HG03571 (cell line): Measurements from ENCODE around the gene ADAMTS15.

Source experiments
- ATAC-seq: cut with Tn5 transposase; IDR thresholded peaks from one replicate; pipeline ENCODE4 v1.9.1; 2021; ENCODE audit not compliant: unreplicated experiment

The ADAMTS15 gene

DNA sequence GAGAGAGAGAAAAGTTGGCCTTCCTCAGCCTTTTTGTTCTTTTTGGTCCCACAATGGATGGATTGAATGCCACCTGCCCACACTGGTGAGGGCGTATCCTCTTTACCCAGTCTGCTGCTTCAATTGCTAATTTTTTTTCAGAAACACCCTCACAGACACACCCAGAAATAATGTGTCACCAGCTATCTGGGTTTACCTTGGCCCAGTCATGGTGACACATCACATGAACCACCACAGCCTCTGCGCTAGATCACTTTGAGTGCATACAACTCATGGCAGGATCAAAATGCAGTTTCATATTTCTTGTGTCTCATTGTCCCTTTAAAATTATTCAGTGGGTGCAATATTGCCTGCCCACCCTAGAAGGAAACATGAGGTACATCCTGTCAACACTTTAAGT, 63.3 kb downstream of the ADAMTS15 start:
- no peak for ATAC-seq

DNA sequence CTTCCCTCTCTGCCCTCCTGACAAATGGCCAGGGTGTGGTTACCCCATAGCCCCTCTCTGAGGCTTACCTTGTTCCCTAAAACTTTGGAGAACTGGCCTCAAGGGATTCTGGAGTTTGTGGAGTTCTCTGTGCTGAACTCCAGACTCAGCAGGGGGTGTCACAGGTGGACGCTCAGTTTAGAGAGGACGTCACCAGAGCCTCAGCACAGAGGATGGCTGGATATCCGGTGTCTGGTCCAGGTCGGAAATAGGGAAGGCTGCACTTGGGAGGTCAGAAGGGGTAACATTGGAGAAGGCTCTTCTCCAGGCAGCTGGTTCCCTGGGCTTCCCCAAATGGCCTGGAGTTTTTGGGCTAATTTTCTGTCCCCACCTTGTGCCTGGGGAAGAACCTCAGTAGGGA, 64.2 kb downstream of the ADAMTS15 start:
- ATAC-seq = no peak

DNA sequence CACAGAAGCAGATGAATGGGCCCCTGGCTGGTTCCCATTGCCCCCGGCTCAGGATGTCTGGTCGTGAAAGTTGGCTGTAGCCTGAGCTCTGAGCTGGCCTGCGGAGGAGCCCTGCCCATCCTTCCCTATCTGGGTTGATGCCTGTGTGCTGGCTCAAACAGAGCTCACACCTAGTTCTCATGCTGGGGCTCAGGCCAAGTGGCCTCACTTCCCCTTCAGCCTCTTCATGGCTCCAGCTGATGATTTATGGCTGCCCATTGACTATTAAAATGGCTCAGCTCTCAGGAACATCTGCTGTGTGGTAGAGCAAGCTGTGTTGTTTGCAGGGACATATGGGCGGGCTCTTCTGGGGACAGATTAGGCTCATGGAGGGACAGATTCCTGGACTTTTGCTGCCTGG, 64.7 kb downstream of the ADAMTS15 start:
- ATAC-seq = no peak

DNA sequence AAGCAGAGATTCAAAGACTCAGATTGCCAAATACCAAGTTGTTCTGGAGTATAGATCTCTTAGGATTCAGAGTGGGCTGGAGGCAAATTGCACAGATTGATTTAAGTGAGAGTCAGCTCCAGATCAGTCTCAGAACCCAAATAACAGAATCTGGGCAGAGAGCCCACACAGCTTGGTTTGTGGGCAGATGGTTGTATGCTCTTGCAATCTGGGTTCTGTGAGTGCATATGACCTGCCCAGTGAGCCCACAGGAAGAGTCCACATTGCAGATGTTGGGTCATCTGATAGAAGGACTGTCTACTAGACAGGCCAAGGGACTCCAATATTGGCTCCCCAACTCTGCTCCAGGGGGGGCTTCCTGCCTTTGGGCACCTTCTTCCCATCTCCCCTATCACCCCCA, 65.9 kb downstream of the ADAMTS15 start:
- no peak for ATAC-seq

DNA sequence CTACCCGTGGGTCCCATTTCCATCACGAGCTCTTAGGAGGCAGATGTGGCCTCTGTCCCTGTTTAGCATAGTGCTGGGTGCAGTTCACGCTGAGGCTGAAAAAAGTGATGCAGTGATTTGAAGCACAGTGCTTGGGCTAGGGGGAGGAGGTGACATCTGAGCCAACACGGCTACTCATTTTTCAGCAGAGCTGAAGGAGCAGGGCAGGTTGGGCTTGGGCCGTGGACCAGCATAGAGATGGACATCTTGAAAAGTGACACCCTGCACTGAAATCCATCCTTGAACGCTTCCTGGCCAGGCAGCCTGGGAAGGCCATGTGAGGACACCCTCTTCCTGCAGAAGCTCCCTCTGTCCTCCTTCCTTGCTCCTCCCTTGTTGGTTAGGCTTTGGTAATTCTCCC, 66.4 kb downstream of the ADAMTS15 start:
- no peak for ATAC-seq

DNA sequence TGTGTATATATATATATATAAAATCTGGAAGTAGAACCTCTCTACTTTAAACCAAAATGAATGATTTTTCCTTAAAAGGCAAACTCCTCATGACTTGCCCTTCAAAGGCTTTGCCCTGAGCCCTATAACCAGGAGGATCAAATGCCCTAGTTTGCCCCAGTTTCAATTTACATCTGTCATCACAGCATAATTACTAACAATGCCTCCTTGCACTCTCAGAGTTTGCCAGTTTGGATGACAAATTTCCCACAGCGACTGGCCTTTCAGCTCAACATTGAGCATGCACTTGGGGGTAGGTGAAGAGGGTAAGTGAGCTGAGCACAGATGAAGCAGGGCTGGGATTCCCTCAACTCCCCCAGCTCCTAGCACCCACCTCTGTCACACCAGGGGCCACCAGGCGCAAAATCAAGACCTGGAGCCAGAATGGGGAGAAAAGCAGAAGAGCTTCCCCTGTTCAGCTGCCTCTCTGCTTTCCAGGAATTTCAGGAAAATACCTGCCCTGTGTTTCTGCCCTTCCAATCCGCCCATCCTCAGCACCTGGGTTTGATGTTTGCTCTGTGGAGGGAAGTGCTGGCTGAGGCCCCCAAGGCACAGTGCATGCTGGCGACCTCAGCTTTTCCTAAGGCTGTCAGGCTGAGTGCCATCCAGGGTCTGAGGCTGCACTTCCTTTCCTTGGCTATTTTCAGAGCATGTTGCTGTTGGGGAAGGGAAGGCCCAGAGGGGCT, 67.5 kb downstream of the ADAMTS15 start:
- ATAC-seq = no peak

DNA sequence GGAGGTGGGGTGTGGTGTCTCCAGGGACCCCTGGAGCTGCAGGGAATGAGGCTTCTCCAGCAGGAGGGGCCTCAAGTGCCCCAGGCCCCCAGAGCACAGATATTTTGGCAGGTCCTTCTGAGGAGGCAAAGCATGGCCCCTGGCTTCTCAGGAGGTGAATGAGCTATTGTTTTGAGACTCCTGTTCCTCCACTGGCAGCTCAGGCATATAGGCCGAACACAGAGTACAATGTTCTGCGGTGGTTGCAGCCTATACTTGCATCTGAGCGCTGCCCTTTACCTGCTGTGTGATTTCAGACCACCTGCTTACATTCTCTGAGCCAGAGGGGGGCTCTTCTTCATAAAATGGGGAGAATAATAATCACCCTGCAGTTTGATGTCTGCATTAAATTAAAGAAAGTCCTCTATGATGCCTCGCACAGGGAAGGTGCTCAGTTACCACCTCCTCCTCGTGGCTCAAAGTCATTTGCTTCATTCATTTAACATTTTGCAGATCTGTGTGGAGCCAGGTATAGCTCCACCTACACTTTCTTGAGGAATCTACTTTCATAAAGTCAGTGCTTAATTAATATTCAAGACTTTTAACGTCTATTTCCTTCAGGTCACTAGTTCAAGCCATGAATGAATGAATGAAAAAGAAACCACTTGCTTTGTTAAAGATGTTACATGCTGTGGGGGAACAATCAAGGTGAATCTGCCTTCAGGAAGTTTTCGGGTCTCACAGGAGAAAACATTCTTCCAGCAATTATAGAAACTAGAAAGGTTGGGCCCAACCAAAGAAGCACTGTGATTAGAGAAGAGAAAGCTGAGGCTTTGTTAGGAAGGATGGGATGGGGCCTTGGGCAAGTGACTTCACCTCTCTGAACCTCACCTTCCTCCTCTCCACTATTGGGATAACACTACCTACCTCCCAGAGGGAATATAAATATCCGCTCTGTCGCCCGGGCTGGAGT, 68.4 kb downstream of the ADAMTS15 start:
- no peak for ATAC-seq

DNA sequence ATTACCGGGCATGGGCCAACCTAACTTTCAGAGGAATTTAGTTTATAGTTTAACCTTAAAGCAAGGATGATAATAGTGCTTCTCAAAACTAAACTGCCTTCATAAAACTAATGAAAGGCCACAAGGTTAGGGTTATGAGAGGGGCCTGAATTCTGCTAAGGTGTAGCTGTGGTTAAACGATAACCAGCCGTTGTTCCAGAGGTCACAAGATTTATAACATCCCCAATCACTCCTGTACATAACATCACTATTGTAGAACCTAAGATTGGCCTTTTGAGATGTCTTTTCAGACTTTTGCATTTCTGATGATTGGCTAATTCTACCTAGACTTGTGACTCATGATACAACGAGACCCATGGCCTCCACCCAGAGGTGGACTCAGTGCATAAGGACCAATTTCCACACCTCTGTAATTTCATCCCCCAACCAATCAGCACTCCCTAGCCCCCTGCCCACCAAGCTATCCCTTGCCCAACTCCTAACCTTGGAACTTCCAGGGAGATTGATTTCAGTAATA, 69.8 kb downstream of the ADAMTS15 start:
- no peak for ATAC-seq

DNA sequence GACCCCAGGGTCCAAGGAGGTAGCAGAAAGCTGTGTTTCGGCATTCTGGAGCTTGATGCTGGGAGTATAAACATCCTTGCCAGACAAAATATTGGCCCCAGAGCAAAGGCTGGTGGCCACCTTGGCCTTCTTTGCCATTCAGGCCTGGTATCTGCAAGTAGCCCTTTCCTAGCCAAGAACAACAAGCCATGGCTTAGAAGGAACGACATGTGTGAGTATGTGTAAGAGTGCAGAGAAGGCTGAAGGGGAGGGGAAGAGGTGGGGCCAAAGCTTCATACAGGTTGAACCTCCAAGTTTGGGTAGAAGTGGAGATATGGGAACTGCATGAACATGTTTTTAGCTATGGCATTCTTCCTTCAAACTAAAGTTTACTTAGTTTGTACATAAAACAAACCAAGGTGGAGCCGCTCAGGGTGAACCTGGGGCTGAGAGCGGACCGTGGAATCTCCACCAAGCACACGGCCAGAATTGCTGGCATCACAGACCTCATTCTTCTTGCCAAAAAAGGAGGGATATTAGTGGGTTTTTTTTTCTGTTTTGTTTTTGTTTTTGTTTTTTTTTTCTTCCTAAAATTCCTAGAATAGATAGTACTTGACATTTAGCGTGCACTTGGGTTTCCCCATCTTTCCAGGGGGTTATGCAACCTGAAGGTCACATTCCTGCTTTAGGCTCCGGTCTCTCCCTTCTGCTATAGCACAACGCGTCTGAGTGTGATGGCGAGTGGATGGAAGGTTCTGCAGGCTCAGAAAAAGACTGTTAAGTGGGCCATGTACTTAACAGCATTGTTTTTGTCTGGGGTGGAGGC, 70.9 kb downstream of the ADAMTS15 start:
- no peak for ATAC-seq

DNA sequence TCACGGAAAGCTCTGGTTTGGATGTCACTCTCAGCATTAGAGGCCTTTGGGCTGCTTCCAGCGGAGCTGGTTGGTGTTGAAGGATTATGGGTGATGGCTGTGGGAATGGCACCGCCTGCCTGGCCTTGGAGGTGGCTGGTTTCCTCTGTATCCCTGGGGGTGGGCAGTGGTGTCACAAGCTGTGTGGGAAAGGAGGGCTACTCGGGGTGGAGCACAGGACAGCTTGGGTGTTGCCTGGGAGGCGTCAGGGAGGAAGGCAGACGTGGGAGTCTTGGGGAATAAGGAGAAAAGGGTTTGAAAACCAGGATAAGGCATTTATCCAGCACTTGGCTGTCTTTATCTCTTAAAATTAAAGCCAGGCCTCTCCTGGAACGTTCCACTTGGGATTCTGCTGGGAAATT, 71.8 kb downstream of the ADAMTS15 start:
- no peak for ATAC-seq

DNA sequence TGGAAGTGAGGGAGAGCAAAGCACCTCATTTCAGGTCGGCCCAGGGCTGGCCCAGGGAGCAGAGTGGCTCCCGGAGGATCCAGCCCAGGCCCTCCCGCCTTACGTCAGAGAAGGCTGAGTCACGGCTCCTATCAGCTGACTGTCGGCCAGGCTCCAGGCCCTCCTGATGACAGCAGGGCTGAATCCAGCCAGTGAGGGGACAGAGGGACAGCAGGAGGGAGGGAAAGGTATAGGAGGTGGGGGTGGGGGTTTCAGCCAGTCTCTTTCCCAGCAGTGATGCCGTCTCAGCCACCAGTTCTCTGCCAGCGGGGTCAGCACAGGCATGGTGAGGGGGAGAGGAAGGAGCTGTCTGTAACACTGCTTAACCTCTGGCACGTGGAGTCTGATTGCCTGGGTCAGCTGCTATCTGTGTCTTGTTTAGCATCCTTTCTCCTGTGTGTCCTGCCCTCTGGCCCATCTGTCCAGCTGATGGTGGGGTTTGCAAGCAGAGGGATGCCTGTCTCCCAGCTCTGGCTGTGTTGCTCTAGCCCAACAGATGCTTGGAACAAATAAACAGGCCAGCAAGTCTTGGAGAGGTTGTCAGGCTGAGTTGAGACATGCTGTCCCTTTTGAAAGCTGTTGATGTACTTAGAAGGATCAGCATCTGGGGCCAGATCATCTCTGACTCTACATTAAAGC, 74.0 kb downstream of the ADAMTS15 start:
- ATAC-seq = no peak

DNA sequence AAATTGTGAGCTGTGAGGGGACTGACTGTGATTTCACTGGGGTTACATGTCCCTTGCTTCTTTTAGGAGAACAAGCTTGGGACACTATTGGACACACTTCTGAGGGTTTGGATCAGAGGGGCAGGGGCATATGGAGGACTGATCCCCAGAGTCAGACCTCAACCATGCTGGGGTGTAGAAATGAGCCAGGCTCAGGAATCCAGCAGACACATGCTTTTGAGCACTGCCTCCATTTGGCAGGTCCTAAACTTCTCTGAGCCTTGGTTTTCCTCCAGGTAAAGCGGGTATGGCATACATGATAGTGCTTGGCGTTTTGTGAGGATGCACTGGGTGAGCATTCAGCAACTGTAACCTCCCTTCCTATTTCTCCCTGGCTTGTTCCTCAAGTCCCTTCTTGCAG, 74.7 kb downstream of the ADAMTS15 start:
- ATAC-seq = no peak

DNA sequence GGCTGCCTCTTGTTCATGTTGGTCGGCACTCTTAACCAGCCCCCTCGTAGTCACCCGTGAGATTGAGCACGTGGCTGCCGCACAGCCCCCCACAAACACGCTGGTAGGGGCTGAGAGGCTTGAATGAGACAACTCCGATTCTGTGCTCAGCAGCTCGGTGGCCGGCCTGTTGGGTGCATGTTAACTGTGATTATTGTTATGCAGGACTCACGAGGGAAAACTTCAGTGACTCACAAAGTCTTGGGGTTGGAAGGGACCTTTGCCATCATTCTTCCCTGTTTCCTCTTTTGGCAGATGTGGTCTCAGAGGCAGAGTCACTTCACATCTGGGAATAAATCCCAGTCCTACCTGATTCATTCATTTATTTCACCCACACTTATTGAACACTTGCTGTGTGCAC, 75.2 kb downstream of the ADAMTS15 start:
- ATAC-seq = no peak

DNA sequence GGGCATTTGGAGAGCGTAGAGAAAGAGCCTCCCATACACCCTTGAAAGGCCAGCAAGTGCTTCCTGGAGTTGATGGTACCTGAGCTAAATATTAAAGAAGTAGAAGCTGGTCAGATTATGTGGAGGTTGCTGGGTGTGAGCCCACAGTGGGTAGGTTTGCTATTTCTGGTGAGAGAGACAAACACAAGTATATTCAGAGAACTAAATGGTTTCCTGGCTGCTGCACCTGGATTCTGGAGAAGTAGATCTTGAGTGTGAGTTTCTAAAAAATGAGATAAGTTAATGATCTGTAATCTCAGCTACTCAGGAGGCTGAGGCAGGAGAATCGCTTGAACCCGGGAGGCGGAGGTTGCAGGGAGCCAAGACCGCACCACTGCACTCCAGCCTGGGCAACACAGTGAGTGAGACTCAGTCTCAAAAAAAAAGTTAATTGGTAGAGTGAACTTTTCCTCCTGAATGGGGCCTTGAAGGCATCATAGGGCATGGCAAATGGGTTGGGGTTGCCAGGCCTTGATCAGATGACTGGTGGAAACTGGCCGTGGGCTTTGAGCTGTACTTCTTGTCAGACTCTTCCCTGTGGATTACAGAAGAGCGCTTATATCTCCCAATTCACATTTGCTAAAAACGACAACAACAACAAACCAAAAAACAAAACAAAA, 75.8 kb downstream of the ADAMTS15 start:
- ATAC-seq = no peak

DNA sequence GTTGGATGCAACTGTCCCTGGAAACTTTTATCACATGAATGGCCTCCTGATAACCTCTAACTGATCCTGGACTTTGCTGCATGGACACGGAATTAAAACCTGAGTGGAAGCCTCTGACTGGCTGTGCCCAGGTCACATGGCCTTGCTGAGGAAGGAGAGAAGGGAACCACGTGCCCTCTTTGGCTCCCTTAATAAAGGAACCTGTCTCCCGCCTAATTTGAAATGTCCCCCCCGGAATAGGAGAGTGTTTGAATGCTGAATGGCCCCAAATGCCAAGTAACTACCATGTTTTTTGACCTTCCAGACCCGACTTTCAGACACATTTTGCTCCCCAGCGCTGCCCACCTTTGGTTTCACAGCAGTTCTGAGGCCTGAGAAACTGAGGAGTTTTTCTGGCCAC, 76.9 kb downstream of the ADAMTS15 start:
- no peak for ATAC-seq
